Left kidney (tissue), 2 donors: ENCODE measurements around the gene RNF14. TPM values are rescaled to one million over a fixed set of nuclear protein-coding genes. Genes with fewer than 3 reads are reported as not detected.

Source experiments
- DNase-seq: peaks from one replicate; pipeline ENCODE4 v3.0.0-alpha.2; 2013
- polyA plus RNA-seq: library from polyadenylated mRNA; unstranded; fragments of 120-200 nt; gene quantifications from one replicate; pipeline ENCODE4 v1.2.1, GENCODE V29; 2013; ENCODE audit not compliant: insufficient read length

The RNF14 gene
- polyA plus RNA-seq, 1 donor: 66.6 TPM

GRCh38 chr5:141944076-141944475, 24.8 kb upstream of the RNF14 start:
- DNase-seq: no peak

DNA sequence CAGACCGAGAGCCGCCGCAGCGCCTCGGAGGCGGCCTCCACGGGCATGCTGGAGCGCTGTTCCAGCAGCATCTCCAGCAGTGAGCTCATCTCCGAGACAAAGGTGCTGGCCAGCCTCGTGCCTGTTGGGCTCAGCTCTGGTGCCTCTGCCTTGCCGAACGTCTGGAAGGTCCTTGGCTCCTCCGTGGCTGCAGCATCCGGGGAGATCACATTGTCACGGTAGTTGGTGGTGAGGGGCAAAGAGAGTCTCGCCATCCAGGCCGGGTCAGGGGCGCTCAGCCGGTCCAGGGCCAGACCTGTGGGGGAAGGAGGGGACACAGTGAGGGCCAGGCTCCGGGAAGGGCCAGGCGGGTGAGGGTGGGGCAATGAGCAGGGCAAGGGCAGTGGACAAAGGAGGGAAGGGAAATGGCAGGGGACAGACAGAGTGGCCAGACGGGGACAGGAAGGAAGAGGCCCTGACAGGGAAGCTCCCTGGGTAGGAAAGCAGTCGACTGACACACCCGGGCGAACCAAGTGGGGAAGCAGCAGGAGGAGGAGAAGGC, 23.3 kb upstream of the RNF14 start:
- DNase-seq: no peak

DNA sequence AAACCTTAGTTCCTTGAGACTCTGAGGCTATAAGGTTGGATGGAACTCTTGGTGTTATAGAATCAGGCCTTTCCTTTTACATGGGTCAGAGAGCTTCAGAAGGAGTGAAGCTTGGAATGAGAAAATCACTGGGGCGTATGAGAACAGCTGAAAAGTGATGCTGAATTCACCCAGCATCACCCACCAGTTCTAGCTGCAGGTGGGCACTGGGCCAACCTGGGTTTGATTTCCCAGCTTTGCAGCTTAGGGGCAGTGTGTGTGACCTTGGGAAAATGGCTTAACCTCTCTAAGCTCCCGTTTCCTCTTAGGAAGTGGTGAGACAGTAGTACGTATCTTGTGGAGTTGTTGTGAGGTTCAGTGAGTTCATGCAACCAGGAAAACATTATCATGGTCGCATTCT, 21.6 kb upstream of the RNF14 start:
- no peak for DNase-seq

GRCh38 chr5:141948812-141949211, 20.1 kb upstream of the RNF14 start:
- no peak for DNase-seq

GRCh38 chr5:141949511-141949910, 19.4 kb upstream of the RNF14 start:
- DNase-seq: no peak

GRCh38 chr5:141950207-141951005, 18.5 kb upstream of the RNF14 start:
- DNase-seq: no peak

DNA sequence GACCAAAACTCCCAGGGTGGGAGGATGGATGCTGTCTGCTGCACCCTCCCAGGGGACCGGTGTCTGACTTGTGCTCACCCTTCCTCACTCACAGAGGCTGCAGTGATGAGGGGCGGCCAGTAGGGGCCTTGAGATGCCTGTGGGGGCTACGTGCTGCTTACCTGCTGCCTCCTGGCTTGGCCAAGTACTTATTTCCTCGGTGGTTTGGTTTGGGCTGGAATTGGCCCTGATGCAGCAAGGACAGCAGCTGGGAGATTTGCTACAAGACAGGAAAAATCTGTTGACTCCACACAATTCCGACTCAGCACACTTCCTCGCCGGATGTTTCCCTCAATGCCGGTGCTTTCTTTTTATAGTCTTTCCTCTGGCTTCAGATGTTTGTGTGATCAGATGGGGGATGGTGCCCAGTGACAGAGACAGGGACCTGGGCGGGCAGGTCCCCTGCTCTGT, 17.5 kb upstream of the RNF14 start:
- no peak for DNase-seq

DNA sequence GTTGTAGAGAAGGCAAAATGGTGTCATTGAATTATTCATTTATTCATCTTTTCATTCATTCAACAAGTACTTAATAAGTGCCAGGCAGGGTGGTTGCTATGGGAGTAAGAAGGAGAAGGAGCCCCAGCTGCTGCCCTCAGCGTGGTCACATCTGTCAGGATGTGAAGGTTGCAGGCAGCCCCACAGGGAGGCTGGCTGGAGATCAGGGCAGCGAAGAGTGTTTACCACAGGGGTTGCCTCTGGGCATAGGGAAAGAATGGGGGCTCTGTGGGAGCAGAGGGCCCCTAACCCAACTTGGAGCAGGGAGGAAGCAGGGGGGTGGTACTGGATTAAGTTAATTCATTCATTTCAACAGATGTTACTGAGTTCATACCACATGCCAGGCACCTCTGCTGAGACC, 16.9 kb upstream of the RNF14 start:
- no peak for DNase-seq

DNA sequence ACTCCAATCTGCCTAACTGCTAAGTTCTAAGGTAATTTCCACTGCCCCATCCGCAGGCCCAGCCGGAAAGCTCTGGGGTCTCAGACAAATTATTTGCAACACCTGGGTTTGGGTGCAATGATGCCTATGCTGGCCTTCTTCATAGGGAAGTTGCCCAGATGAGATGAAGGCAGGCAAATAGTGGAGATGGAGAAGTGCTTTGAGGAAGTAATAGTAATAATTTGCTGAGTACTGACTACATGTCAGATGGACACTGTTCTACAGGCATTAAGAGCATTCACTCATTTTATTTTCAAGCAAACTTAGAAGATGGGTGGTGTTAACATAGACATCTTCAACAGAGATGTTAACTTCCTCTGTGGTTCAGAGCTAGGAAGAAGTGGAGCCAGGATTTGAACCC, 14.7 kb upstream of the RNF14 start:
- no peak for DNase-seq

DNA sequence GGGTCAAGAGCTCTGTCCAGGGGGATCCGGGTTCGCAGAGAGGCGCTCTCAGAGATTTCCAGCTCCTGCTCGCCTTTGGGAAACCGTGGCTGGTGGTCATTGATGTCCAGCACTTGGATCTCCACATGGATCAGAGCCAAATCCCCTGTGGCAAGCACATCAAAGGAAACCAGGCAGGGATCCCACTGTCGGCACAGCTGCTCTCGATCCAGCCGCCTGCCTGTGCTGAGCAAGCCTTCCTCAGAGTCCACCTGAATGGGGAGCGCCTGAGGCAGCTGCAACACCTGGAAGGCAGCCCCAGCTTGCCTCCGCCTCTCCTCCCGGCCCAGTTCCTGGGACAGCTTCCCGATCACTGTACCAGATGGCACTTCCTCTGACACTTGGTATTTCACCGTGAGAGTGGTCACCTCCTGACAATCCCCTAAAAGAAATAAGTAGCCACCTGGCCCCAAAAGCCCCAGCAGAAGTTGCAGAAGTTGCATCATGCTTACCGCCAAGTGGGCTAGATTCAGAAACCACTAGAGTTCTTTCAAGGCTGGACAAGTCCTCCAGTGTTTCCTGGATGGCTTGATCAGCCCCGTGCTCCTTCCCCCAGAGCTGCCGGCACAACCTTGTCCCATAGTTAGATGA, 11.4 kb upstream of the RNF14 start:
- no peak for DNase-seq

DNA sequence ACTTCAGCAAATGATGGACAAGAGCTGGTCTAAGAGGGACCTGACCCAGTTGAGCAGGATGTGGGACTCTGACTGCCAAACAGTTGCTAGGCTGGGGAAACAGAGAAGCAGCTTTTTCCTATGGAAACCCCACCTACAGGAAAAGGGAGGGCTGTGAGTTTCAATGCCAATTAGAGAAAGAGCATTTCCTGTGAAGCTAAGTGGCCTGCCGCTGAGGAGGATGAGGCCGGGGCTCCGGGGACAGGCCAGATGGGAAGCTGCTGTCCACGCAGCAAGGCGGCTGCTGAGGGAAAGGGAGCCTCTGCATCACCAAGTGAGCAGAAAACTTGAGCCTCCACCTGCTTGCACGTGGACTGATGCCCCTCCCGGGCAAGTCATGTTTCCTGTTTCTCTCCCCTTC, 10.8 kb upstream of the RNF14 start, which contains the start of gene PCDH12:
PCDH12 (minus strand) TSS at position 90 of the 400 bp plus-strand sequence. CDS start 351 bp downstream, outside the sequence.
- peak; percentile 63 for DNase-seq

GRCh38 chr5:141958546-141959172, 10.2 kb upstream of the RNF14 start:
- DNase-seq: no peak

- no peak for DNase-seq
These were observed 8.9 kb upstream of the RNF14 start for GRCh38 chr5:141960018-141960417.

GRCh38 chr5:141960449-141961323, 8.2 kb upstream of the RNF14 start:
- peak; percentile 90 for DNase-seq

GRCh38 chr5:141961466-141961865, 7.4 kb upstream of the RNF14 start:
- no peak for DNase-seq

DNA sequence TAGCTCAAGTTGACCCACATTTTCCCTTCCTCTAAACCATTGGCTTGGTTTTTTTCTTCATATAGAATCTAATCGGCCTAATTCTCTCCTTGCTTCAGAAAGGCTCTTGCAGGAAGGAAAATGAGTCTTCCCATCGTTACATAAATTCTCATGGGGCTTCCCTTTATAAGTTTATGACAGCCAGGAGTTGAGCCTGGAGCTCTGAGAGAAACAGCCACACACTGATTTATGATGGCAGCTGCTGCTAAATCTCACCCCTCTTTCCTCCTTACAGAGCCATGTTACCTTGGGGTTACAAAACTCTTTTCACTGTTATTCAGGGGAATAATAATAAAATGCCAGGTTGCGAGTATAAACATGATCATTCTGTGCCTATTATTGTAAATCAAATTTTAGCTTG, 5.2 kb upstream of the RNF14 start:
- DNase-seq: no peak

GRCh38 chr5:141965071-141965470, 3.8 kb upstream of the RNF14 start:
- no peak for DNase-seq

GRCh38 chr5:141966275-141966962, 2.5 kb upstream of the RNF14 start:
- DNase-seq: no peak

DNA sequence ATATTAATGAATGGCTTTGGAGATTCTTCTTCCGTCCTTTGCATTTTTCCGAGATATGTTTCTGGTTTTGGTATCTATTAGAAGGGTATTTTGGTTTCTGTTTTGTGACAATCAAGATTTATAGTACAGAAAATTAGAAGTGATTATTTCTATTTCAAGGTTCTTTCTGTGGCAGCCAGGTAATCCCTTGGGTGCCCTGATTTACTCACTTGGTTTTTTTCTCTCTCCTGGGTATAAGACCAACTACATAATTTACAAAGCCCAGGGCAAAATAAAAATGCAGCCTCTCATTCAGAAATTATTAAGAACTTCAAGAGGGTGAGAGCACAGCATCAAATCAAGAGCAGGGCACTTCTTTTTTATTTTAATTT, 2.0 kb upstream of the RNF14 start:
- no peak for DNase-seq

DNA sequence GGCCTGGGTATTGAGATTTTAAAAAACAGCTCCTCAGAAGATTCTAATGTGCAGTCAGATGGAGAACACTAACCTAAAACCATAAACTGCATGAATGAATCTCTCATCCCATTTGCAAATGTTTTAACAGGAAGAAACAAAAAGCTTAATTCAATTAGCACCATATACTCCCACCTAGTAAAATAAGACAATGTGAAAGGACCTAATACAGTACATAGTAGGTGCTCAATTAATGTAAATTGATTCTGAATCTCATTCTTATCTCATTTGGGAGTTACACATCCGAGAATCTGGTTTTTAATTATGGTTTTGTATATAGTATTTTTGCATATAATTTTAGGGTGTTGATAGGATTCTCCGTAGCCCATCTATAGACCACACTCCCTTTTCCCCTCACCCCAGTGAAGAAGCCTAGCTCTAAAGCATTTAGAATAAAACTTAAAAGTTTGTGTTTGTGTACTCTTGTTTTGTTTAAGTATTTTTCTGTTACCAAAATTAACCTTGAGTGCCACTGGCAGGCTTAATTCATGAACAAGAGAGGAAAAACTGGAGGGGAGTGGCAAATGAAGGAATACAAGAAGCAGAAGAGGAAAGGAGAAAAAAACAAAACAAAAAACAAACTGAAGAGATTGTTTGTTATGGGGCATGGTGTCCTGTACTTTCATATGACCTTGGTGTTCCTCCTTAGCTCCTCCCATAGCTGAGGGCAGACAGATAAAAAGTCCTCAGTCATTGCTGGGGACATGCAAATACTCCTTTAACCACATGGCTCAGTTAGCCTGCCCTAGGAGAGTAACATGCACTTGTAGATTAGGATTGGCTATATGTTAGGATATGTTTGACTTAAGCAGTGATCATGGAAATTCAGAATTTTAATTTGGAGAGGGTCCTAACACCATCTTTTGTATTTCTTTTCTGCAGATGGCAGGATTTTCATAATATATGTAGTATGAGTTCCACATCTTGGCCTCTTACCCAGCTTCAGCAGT, 1.2 kb downstream of the RNF14 start:
- DNase-seq: no peak
